Endothelial cell of umbilical vein (primary cell): ENCODE data around the gene CYP2A6.

Experiments used
- JUN ChIP-seq: IDR thresholded peaks from 2 replicates; pipeline ENCODE4 v1.6.1; 2011; ENCODE audit warnings: borderline replicate concordance, low read depth; ENCODE audit not compliant: insufficient read length, insufficient read depth
- TF ChIP-seq, protein P1 (sequence below), 2 donors: IDR thresholded peaks; 1 replicate in 1 of 2; 2 replicates in 1 of 2; pipeline ENCODE4 v1.5.1; 2011; ENCODE audit warnings: low read length in 2 of 2, mild to moderate bottlenecking in 2 of 2, moderate library complexity in 2 of 2, control low read depth in 1 of 2, inconsistent platforms in 1 of 2, low read depth in 1 of 2; ENCODE audit not compliant: insufficient read depth in 1 of 2; ENCODE audit errors: extremely low read depth in 1 of 2

- TF ChIP-seq JUN: no peak
- TF ChIP-seq, protein P1, sequence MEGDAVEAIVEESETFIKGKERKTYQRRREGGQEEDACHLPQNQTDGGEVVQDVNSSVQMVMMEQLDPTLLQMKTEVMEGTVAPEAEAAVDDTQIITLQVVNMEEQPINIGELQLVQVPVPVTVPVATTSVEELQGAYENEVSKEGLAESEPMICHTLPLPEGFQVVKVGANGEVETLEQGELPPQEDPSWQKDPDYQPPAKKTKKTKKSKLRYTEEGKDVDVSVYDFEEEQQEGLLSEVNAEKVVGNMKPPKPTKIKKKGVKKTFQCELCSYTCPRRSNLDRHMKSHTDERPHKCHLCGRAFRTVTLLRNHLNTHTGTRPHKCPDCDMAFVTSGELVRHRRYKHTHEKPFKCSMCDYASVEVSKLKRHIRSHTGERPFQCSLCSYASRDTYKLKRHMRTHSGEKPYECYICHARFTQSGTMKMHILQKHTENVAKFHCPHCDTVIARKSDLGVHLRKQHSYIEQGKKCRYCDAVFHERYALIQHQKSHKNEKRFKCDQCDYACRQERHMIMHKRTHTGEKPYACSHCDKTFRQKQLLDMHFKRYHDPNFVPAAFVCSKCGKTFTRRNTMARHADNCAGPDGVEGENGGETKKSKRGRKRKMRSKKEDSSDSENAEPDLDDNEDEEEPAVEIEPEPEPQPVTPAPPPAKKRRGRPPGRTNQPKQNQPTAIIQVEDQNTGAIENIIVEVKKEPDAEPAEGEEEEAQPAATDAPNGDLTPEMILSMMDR (IDR thresholded peaks at IDR 0.05; ENCODE audit: extremely low read depth in 1 of 2, insufficient read depth in 1 of 2, low read depth in 1 of 2, low read length in 2 of 2): no peak
These were observed 17.5 kb upstream of the CYP2A6 start for GRCh38 chr19:40867701-40868100.
